GM12864 (cell line): Measurements from ENCODE around the gene TCF7L2.

Source experiments
- DNase-seq: peaks from one replicate; pipeline ENCODE4 v3.0.0-alpha.2; 2011; ENCODE audit warnings: low read depth
- H3K4me3 ChIP-seq: 2 replicates; pipeline ENCODE4 v1.5.1; 2011; ENCODE audit warnings: mild to moderate bottlenecking, low read depth, low read length, control low read depth
- TF ChIP-seq, protein P1 (sequence below): IDR thresholded peaks from 2 replicates; pipeline ENCODE4 v1.5.1; 2011; ENCODE audit warnings: low read depth, mild to moderate bottlenecking, moderate library complexity, low read length, control low read depth, inconsistent platforms; ENCODE audit errors: missing control alignments

TCF7L2 gene

DNA sequence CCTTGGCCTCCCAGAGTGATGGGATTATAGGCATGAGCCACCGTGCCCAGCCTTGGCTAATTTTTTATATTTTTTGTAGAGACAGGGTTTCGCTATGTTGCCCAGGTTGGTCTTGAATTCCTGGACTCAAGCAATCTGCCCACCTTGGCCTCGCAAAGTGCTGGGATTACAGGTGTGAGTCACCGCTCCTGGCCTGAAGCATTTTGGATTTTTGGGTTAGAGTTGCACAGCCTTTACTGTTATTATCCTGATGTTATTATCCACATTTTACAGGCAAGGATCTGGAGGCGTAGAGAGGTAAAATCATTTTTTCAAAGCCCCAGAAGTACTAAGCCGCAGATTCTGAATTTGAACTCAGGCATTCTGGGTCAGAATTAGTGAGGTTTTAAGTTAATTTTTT lies 75.4 kb downstream of the TCF7L2 start:
- TF ChIP-seq, protein P1, sequence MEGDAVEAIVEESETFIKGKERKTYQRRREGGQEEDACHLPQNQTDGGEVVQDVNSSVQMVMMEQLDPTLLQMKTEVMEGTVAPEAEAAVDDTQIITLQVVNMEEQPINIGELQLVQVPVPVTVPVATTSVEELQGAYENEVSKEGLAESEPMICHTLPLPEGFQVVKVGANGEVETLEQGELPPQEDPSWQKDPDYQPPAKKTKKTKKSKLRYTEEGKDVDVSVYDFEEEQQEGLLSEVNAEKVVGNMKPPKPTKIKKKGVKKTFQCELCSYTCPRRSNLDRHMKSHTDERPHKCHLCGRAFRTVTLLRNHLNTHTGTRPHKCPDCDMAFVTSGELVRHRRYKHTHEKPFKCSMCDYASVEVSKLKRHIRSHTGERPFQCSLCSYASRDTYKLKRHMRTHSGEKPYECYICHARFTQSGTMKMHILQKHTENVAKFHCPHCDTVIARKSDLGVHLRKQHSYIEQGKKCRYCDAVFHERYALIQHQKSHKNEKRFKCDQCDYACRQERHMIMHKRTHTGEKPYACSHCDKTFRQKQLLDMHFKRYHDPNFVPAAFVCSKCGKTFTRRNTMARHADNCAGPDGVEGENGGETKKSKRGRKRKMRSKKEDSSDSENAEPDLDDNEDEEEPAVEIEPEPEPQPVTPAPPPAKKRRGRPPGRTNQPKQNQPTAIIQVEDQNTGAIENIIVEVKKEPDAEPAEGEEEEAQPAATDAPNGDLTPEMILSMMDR = no peak
- no peak for DNase-seq
- no peak overlapping the region for H3K4me3 ChIP-seq

DNA sequence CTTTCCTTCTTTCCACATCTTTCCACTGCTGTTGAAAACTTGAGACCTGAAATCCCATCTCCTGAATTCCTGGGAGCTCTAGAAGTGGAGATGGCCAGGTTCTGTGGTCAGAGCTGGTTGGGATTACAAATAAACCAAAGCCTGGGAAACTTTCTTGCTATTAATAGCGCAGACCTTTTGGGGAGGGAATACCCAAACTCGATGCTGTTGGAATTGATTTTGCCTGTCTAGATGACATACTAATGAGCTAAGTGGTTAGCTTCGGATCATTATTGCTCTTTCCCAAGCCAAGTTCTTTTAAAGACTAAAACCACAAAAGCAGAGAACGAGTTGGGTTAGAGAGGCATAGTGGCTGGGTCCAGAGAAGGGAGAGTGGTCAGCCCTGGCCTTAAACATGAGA lies 76.6 kb downstream of the TCF7L2 start:
- TF ChIP-seq, protein P1 = no peak
- no peak for DNase-seq
- H3K4me3 ChIP-seq = no peak overlapping the region

DNA sequence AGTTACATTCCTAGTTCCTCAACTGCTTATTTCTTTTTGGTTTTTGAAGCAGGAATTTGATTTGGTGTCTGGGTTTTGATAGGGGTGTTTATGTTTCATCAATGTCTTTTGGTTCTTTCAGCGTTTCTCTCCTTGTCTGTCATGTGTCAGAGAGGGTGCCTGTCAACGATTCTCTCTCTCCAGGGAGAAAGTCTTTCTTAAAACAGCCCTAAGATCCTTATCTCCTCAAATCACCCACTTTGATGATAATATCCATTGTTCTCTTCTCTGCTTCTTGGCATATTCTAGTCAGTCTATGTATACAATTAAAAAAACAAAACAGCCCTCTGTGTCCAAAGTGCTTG lies 77.2 kb downstream of the TCF7L2 start:
- H3K4me3 ChIP-seq = no peak overlapping the region
- TF ChIP-seq, protein P1 = no peak
- DNase-seq = no peak

DNA sequence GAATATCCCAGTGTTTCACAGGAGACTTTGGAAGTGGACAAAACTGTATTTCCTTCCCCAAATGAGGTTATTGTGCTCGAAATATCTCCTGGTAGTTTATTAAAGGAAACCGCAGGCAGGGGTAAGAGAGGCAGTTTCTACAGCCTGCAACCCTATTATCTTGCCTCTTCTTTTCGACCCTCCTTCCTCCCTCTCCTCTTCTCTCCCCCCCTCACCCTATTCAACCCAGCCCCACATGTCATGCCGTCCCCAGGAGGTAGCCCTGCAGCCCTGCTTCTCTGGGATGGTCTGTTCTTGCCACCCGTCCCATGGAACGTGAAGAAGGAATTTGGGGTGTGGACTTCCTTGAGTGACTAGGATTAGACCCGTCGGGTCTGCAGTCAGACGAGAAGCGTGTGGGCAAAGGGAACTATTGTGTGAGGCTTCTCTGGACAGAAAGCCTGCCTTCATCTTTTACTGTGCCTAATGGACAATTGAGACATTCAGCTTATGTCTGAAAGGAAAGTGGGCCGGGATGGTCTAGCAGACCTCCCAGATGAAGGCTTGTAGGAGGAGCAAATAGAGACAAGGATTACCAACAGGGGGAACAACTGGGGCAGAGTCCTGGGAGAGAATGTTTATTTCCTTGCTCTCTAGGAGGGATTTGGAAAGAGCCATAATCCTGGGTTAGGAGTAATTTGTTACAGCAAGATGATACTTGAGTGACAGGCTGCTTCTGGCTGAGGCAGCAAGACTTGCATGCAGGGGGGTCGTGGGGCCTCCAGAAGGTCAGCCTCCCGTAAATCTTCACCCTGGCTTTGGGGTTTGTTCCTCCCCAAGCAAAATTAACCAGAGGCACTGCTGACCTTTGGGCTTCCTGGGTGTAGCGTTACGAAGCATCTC lies 77.8 kb downstream of the TCF7L2 start:
- TF ChIP-seq, protein P1 = no peak
- H3K4me3 ChIP-seq = no peak overlapping the region
- no peak for DNase-seq

DNA sequence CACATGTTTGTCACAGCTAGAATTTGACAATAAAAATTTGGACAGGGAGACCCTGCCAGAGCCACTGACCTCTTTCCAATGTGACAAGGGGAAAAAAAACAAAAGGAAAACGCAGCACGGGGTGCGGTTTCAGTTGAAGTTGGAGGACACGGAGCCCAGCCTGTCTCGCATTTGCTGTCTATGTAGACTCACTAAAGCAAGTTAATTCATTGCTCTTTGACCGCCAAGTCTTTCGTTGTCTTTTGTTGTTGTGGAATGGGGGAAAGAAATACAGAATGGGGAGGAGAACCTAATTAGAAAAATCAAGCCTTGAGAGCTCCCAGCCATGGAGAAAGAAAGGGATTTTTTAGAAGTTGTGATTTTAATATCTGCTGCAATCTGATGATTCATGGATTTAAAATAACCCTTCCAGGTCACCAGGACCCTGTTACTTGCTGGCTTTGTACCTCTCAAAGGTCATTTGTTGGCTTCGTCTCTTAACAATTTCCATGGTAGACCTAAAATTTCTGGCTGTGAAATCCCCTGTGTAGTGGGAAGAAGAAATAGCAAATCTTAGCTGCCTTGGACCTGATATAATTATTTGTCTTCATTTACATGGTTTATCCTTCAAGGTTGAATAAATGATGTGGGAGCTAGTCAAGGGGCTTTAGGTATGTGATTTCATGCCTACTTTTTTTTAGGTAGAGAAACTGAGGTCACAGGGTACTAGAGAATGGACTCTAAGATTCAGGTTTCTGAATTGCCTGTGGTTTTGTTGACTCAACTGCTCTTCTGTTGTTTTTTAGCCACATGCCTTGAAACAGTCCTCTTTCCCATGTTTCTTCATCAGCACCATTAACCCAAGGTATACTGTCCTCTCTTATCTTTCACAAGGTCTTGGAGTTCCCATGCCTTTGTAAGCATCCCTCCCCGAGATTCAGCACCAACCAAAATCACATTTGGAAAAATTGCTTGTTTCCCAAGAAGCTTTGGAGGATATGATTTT lies 78.7 kb downstream of the TCF7L2 start:
- no peak for DNase-seq
- H3K4me3 ChIP-seq = no peak overlapping the region
- TF ChIP-seq, protein P1 = no peak

DNA sequence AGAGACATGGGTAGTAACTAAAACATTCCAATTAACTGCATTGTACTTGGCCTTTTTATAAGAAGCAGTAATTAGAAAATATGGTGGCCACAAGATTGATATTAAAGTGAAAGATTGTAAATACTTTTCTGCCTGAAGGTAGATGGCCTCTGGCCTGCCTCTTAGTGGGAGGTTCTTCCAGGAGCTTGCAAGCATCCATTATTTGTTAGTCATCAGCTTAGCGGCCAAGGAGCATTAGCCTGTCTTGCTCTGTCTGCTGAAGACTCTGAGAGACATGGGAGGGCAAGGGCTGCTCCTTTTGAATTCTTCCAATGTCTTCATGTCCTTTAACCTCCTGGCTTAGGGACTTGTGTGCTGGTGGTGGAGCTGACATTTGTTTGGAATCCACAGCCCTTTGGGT lies 80.4 kb downstream of the TCF7L2 start:
- no peak for DNase-seq
- TF ChIP-seq, protein P1 = no peak
- no peak overlapping the region for H3K4me3 ChIP-seq
